Brain microvascular endothelial cell (primary cell): ENCODE measurements around the gene GRAP.
"Not testable (repeated sequence)": the region's sequence is repeated elsewhere in the genome, so short reads cannot be mapped to it uniquely, and the experiment has no call there.

ENCODE experiments used
- DNase-seq: peaks from one replicate; pipeline ENCODE4 v3.0.0-alpha.2; 2020
- H3K27ac ChIP-seq: fragments of 250-450 bp; sonication (Bioruptor Pico); 2 replicates; pipeline ENCODE4 v1.5.1; 2020; ENCODE audit warnings: mild to moderate bottlenecking, moderate library complexity
- H3K27me3 ChIP-seq: fragments of 250-450 bp; sonication (Bioruptor Pico); replicated peaks from 2 replicates; pipeline ENCODE4 v1.5.1; 2020; ENCODE audit warnings: mild to moderate bottlenecking
- H3K36me3 ChIP-seq: fragments of 250-450 bp; sonication (Bioruptor Pico); replicated peaks from 2 replicates; pipeline ENCODE4 v1.5.1; 2020; ENCODE audit warnings: mild to moderate bottlenecking
- H3K4me3 ChIP-seq: 2 replicates; pipeline ENCODE4 v1.5.1; 2011; ENCODE audit warnings: low read depth, mild to moderate bottlenecking, control low read depth, low read length, moderate library complexity
- in situ Hi-C: cut with HindIII; loops from 2 replicates; pipeline ENCODE4 v1.10.0; 2017; ENCODE audit warnings: low sequenced_read_pairs, low pct_ligation_motif_present

Gene GRAP

GRCh38 chr17:19062009-19062717 is 15.4 kb upstream of the GRAP start:
- H3K27me3 ChIP-seq, in situ Hi-C loops, H3K27ac ChIP-seq, H3K36me3 ChIP-seq, H3K4me3 ChIP-seq: not testable (repeated sequence)
- peak; percentile 86 for DNase-seq

- H3K36me3 ChIP-seq, in situ Hi-C loops, H3K27me3 ChIP-seq: not testable (repeated sequence)
Observed at GRCh38 chr17:19055447-19055846, 8.7 kb upstream of the GRAP start.

GRCh38 chr17:19048826-19049225 is 2.1 kb upstream of the GRAP start:
- in situ Hi-C loops, DNase-seq, H3K27me3 ChIP-seq, H3K4me3 ChIP-seq, H3K36me3 ChIP-seq, H3K27ac ChIP-seq: not testable (repeated sequence)

More at GRCh38 chr17:19055447-19055846, 8.7 kb upstream of the GRAP start:
- not testable (repeated sequence) for H3K27ac ChIP-seq, DNase-seq, H3K4me3 ChIP-seq

GRCh38 chr17:19047510-19047909 is 753 bp upstream of the GRAP start:
- in situ Hi-C loops, H3K36me3 ChIP-seq, DNase-seq, H3K27me3 ChIP-seq, H3K4me3 ChIP-seq, H3K27ac ChIP-seq: not testable (repeated sequence)

GRCh38 chr17:19044643-19045042 is 2.1 kb downstream of the GRAP start:
- H3K4me3 ChIP-seq, H3K27me3 ChIP-seq, in situ Hi-C loops: not testable (repeated sequence)

GRCh38 chr17:19043032-19043431 is 3.7 kb downstream of the GRAP start:
- H3K27ac ChIP-seq, in situ Hi-C loops: not testable (repeated sequence)

More at GRCh38 chr17:19044643-19045042, 2.1 kb downstream of the GRAP start:
- not testable (repeated sequence) for DNase-seq, H3K36me3 ChIP-seq, H3K27ac ChIP-seq

GRCh38 chr17:19042369-19042768 is 4.4 kb downstream of the GRAP start:
- H3K27ac ChIP-seq, H3K27me3 ChIP-seq, H3K36me3 ChIP-seq, DNase-seq, in situ Hi-C loops, H3K4me3 ChIP-seq: not testable (repeated sequence)

More at GRCh38 chr17:19043032-19043431, 3.7 kb downstream of the GRAP start:
- not testable (repeated sequence) for H3K36me3 ChIP-seq, H3K4me3 ChIP-seq, H3K27me3 ChIP-seq, DNase-seq

- DNase-seq, H3K27ac ChIP-seq, H3K36me3 ChIP-seq, H3K4me3 ChIP-seq, in situ Hi-C loops, H3K27me3 ChIP-seq: not testable (repeated sequence)
Observed at GRCh38 chr17:19041871-19042270, 4.9 kb downstream of the GRAP start.

GRCh38 chr17:19040350-19040749 is 6.4 kb downstream of the GRAP start:
- H3K4me3 ChIP-seq, H3K27ac ChIP-seq, H3K27me3 ChIP-seq, H3K36me3 ChIP-seq, DNase-seq, in situ Hi-C loops: not testable (repeated sequence)

- in situ Hi-C loops, H3K27me3 ChIP-seq, H3K36me3 ChIP-seq, H3K27ac ChIP-seq, DNase-seq, H3K4me3 ChIP-seq: not testable (repeated sequence)
Observed at GRCh38 chr17:19038730-19039129, 8.0 kb downstream of the GRAP start.

GRCh38 chr17:19038007-19038406 is 8.8 kb downstream of the GRAP start:
- in situ Hi-C loops, H3K4me3 ChIP-seq, H3K27ac ChIP-seq, H3K36me3 ChIP-seq, H3K27me3 ChIP-seq, DNase-seq: not testable (repeated sequence)

- H3K36me3 ChIP-seq, H3K27ac ChIP-seq, in situ Hi-C loops, H3K4me3 ChIP-seq, H3K27me3 ChIP-seq, DNase-seq: not testable (repeated sequence)
Observed at GRCh38 chr17:19037547-19037946, 9.2 kb downstream of the GRAP start.

GRCh38 chr17:19036186-19036585 is 10.6 kb downstream of the GRAP start:
- H3K27ac ChIP-seq, in situ Hi-C loops, DNase-seq, H3K27me3 ChIP-seq, H3K4me3 ChIP-seq, H3K36me3 ChIP-seq: not testable (repeated sequence)

- in situ Hi-C loops, H3K27me3 ChIP-seq, H3K27ac ChIP-seq, H3K4me3 ChIP-seq, H3K36me3 ChIP-seq, DNase-seq: not testable (repeated sequence)
Observed at GRCh38 chr17:19032377-19032988, 14.3 kb downstream of the GRAP start.
